NB4 (cell line): ENCODE results near the gene WASHC2C.
"Not testable (repeated sequence)": the region's sequence is repeated elsewhere in the genome, so short reads cannot be mapped to it uniquely, and the experiment has no call there.

Source experiments
- MAX ChIP-seq: IDR thresholded peaks from 2 replicates; pipeline ENCODE4 v1.6.1; 2011; ENCODE audit warnings: low read depth, low read length
- POLR2A ChIP-seq: IDR thresholded peaks from 2 replicates; pipeline ENCODE4 v1.6.1; 2011; ENCODE audit warnings: mild to moderate bottlenecking; ENCODE audit not compliant: insufficient read length; ENCODE audit errors: extremely low read depth
- TF ChIP-seq, protein P1 (sequence below): IDR thresholded peaks from one replicate; pipeline ENCODE4 v1.5.1; 2012; ENCODE audit warnings: low read depth, low read length

DNA sequence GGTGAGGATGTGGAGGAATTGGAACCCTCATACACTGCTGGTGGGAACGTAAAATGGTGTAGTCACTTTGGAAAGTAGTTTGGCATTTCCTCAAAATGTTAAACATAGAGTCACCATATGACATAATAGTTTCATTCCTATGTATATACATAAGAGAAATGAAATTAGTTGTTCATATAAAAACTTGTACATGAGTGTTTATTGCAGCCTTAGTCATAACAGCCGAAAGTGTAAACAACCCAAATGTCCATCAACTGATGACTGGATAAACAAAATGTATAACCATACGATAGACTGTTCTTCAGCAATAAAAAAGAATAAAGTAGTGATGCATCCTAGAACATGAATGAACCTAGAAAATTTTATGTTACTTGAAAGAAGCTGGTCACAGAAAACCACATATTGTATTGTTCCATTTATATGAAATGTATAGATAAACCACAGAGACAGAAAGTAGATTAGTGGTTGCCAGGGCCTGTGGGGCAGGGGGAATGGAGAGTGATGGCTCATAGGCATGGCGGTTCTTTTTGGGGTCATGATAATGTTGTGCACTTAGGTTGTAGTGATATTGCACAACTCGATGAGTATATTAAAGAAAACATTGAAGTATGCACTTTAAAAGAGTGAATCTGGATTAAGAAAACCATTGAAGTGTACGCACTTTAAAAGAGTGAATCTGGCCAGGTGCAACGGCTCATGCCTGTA lies 44.8 kb downstream of the WASHC2C start:
- TF ChIP-seq, protein P1, sequence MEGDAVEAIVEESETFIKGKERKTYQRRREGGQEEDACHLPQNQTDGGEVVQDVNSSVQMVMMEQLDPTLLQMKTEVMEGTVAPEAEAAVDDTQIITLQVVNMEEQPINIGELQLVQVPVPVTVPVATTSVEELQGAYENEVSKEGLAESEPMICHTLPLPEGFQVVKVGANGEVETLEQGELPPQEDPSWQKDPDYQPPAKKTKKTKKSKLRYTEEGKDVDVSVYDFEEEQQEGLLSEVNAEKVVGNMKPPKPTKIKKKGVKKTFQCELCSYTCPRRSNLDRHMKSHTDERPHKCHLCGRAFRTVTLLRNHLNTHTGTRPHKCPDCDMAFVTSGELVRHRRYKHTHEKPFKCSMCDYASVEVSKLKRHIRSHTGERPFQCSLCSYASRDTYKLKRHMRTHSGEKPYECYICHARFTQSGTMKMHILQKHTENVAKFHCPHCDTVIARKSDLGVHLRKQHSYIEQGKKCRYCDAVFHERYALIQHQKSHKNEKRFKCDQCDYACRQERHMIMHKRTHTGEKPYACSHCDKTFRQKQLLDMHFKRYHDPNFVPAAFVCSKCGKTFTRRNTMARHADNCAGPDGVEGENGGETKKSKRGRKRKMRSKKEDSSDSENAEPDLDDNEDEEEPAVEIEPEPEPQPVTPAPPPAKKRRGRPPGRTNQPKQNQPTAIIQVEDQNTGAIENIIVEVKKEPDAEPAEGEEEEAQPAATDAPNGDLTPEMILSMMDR, result not testable (repeated sequence)
- not testable (repeated sequence) for TF ChIP-seq POLR2A, MAX
